Measurements from ENCODE around the gene CLN5. TPM values are rescaled to one million over a fixed set of nuclear protein-coding genes. Genes with fewer than 3 reads are reported as not detected.
A peak's percentile ranks its signal among the peaks of the same experiment; 100 is the strongest.

The CLN5 gene
- total RNA-seq, 1 donor from 2014 or later: 10.9 TPM

DNA sequence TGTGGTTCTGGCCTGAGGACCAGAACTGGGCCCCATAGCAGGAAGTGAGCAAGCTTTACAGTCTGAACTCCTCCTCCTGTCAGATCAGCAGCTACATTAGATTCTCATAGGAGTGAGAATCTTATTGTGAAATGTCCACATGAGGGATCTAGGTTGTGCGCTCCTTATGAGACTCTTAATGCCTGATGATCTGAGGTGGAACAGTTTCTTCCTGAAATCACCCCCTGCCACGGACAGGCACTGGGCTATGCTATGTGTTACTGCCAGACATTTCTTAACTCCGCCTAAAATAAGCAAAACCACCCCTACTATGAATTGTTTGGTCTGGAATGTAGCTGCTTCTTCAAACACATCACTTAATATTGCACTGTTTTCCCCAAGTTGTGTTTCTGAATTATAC, 30.5 kb downstream of the CLN5 start:
- no peak overlapping the region for H3K4me3 Mint-ChIP-seq (ENCODE audit: unreplicated experiment)
- H3K9me3 Mint-ChIP-seq (ENCODE audit: unreplicated experiment): no peaks in the 10 kb centered on the region
- TF ChIP-seq CTCF (IDR thresholded peaks at IDR 0.05; ENCODE audit: unreplicated experiment): no peak
- no peak overlapping the region for H3K27ac Mint-ChIP-seq (ENCODE audit: unreplicated experiment)
- no peaks in the 10 kb centered on the region for H3K27me3 Mint-ChIP-seq (ENCODE audit: unreplicated experiment)
- peaks cover 2% of the 10 kb centered on the region for H3K36me3 Mint-ChIP-seq (ENCODE audit: low read depth, unreplicated experiment)
- peaks cover 26% of the 10 kb centered on the region for H3K4me1 Mint-ChIP-seq (ENCODE audit: unreplicated experiment)
- no peak for DNase-seq (ENCODE audit: low spot score)

GRCh38 chr13:77026255-77026860, 34.5 kb downstream of the CLN5 start:
- peak; percentile 56 for DNase-seq (ENCODE audit: low spot score)
- peaks cover 3% of the 10 kb centered on the region for H3K36me3 Mint-ChIP-seq (ENCODE audit: low read depth, unreplicated experiment)
- H3K4me3 Mint-ChIP-seq (ENCODE audit: unreplicated experiment): peak overlapping the region; percentile 97
- peak overlapping the region; percentile 41 for H3K27ac Mint-ChIP-seq (ENCODE audit: unreplicated experiment)
- no peaks in the 10 kb centered on the region for H3K9me3 Mint-ChIP-seq (ENCODE audit: unreplicated experiment)
- no peak for TF ChIP-seq CTCF (IDR thresholded peaks at IDR 0.05; ENCODE audit: unreplicated experiment)
- peaks cover 35% of the 10 kb centered on the region for H3K4me1 Mint-ChIP-seq (ENCODE audit: unreplicated experiment)
- H3K27me3 Mint-ChIP-seq (ENCODE audit: unreplicated experiment): peaks cover 2% of the 10 kb centered on the region

- peaks cover 35% of the 10 kb centered on the region for H3K4me1 Mint-ChIP-seq (ENCODE audit: unreplicated experiment)
- H3K36me3 Mint-ChIP-seq (ENCODE audit: low read depth, unreplicated experiment): peaks cover 3% of the 10 kb centered on the region
- no peaks in the 10 kb centered on the region for H3K9me3 Mint-ChIP-seq (ENCODE audit: unreplicated experiment)
- H3K4me3 Mint-ChIP-seq (ENCODE audit: unreplicated experiment): peak within 1 kb of the TSS; percentile 97
- TF ChIP-seq CTCF (IDR thresholded peaks at IDR 0.05; ENCODE audit: unreplicated experiment): no peak
- DNase-seq (ENCODE audit: low spot score): peak; percentile 84
- H3K27ac Mint-ChIP-seq (ENCODE audit: unreplicated experiment): peak within 1 kb of the TSS; percentile 93
- H3K27me3 Mint-ChIP-seq (ENCODE audit: unreplicated experiment): peaks cover 2% of the 10 kb centered on the region
Observed at GRCh38 chr13:77026861-77027621, 35.2 kb downstream of the CLN5 start, which contains the start of gene FBXL3. Gene FBXL3, minus strand, starts transcription at chr13:77027159. Its CDS starts 5,299 bp downstream, at chr13:77021860.

GRCh38 chr13:77028202-77028601, 36.3 kb downstream of the CLN5 start:
- Mint-ChIP-seq H3K4me3 (ENCODE audit: unreplicated experiment) (peak overlapping the region; percentile 97), H3K27me3 (ENCODE audit: unreplicated experiment) (peaks cover 2% of the 10 kb centered on the region), H3K36me3 (ENCODE audit: low read depth, unreplicated experiment) (peaks cover 3% of the 10 kb centered on the region), H3K9me3 (ENCODE audit: unreplicated experiment) (no peaks in the 10 kb centered on the region), H3K4me1 (ENCODE audit: unreplicated experiment) (peaks cover 26% of the 10 kb centered on the region), H3K27ac (ENCODE audit: unreplicated experiment) (peak overlapping the region; percentile 20)
- DNase-seq (ENCODE audit: low spot score): no peak
- TF ChIP-seq CTCF (IDR thresholded peaks at IDR 0.05; ENCODE audit: unreplicated experiment): no peak

DNA sequence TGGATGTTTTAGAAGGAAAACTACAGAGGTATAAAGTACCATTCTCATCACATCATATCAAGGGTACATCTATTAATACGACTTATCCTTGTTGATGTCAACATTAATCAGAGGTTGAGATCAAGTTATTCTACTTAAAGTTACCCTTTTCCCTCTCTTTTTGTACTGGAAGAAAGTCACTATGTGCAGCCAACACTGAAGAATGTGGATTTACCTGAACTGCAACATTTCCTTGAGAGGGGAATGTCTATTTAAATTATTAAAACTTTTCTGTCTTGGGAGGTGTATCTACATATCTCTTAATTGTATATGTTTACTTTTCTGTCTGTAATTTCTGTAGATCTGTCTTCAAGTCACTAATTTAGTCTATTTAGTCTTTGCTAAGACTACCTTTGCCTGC, 37.6 kb downstream of the CLN5 start:
- Mint-ChIP-seq H3K9me3 (ENCODE audit: unreplicated experiment) (no peaks in the 10 kb centered on the region), H3K4me1 (ENCODE audit: unreplicated experiment) (peaks cover 19% of the 10 kb centered on the region), H3K27ac (ENCODE audit: unreplicated experiment) (no peak overlapping the region), H3K36me3 (ENCODE audit: low read depth, unreplicated experiment) (peaks cover 3% of the 10 kb centered on the region), H3K4me3 (ENCODE audit: unreplicated experiment) (no peak overlapping the region), H3K27me3 (ENCODE audit: unreplicated experiment) (peaks cover 4% of the 10 kb centered on the region)
- DNase-seq (ENCODE audit: low spot score): no peak
- no peak for TF ChIP-seq CTCF (IDR thresholded peaks at IDR 0.05; ENCODE audit: unreplicated experiment)
